Natural killer cell (primary cell): Measurements from ENCODE around the gene ENC1. TPM values are rescaled to one million over a fixed set of nuclear protein-coding genes. Genes with fewer than 3 reads are reported as not detected.
A peak's percentile ranks its signal among the peaks of the same experiment; 100 is the strongest.

Experiments used
- ATAC-seq, 3 donors: fragments of 150-1000 bp in 2 of 3; fragments of 200-7000 bp in 1 of 3; cut with Tn5 transposase; 1 replicate in 1 of 3; 2 replicates in 2 of 3; pipeline ENCODE4 v1.10.0; 2021; ENCODE audit warnings: mild to moderate bottlenecking in 2 of 3, moderate library complexity in 2 of 3
- DNase-seq, 2 donors: peaks; one replicate each; pipeline versions ENCODE4 v3.0.0 to v3.0.0-alpha.2; 2013 to 2021; ENCODE audit warnings: mixed read lengths in 1 of 2
- H3K27ac ChIP-seq: one replicate; pipeline ENCODE4 v1.5.1; 2013; ENCODE audit warnings: mild to moderate bottlenecking, low read length
- H3K27me3 ChIP-seq: one replicate; pipeline ENCODE4 v1.6.1; 2013; ENCODE audit warnings: low read length; ENCODE audit not compliant: control insufficient read depth, insufficient read depth
- H3K36me3 ChIP-seq: one replicate; pipeline ENCODE4 v1.6.1; 2013; ENCODE audit warnings: low read length; ENCODE audit not compliant: control insufficient read depth, insufficient read depth
- H3K4me1 ChIP-seq: one replicate; pipeline ENCODE4 v1.6.1; 2013; ENCODE audit warnings: low read length; ENCODE audit not compliant: control insufficient read depth, insufficient read depth
- H3K4me3 ChIP-seq: one replicate; pipeline ENCODE4 v1.5.1; 2013; ENCODE audit warnings: low read length
- H3K9me3 ChIP-seq: one replicate; pipeline ENCODE4 v1.6.1; 2013; ENCODE audit warnings: low read length; ENCODE audit not compliant: control insufficient read depth, insufficient read depth
- H3K27ac Mint-ChIP-seq, 2 donors: one replicate each; pipeline ENCODE4 v1.8.0; 2022; ENCODE audit warnings: mild to moderate bottlenecking in 2 of 2, mixed read lengths in 2 of 2, moderate library complexity in 1 of 2
- H3K27me3 Mint-ChIP-seq, 2 donors: one replicate each; pipeline ENCODE4 v1.8.0; 2022; ENCODE audit warnings: low read depth in 2 of 2, mixed read lengths in 2 of 2
- H3K36me3 Mint-ChIP-seq: one replicate; pipeline ENCODE4 v1.8.0; 2022; ENCODE audit warnings: mixed read lengths
- H3K4me1 Mint-ChIP-seq, 2 donors: one replicate each; pipeline ENCODE4 v1.8.0; 2022; ENCODE audit warnings: mixed read lengths in 2 of 2
- H3K4me3 Mint-ChIP-seq: one replicate; pipeline ENCODE4 v1.8.0; 2022; ENCODE audit warnings: mild to moderate bottlenecking, moderate library complexity, mixed read lengths
- H3K9me3 Mint-ChIP-seq, 2 donors: one replicate each; pipeline ENCODE4 v1.8.0; 2022; ENCODE audit warnings: mixed read lengths in 2 of 2
- CTCF ChIP-seq: fragments of 200-600 bp; IDR thresholded peaks from one replicate; pipeline ENCODE4 v1.8.0; 2022; ENCODE audit warnings: antibody characterized with exemption
- WGBS: methylation state at CpG from one replicate; pipeline ENCODE4 v1.1.7; 2013; ENCODE audit warnings: missing lambda C conversion rate; ENCODE audit not compliant: insufficient coverage; 5-methylcytosine and 5-hydroxymethylcytosine counted together
- intact Hi-C: fragments of 100-400 bp; cut with micrococcal nuclease; formaldehyde crosslinking; loops from one replicate; pipeline ENCODE4 v1.14.2; 2022
- total RNA-seq, 4 donors: library from RNA; stranded (reverse); fragments of 120-200 nt in 1 of 4; gene quantifications; one replicate each; pipeline versions ENCODE4 v1.2.3 to v1.2.4, GENCODE V29; 2013 to 2022

ENC1 gene
- total RNA-seq, 3 donors from 2014 or later (not counting 1 experiment from before 2014, with no cell fraction given): 89.6 to 133 (median 99.3) TPM

DNA sequence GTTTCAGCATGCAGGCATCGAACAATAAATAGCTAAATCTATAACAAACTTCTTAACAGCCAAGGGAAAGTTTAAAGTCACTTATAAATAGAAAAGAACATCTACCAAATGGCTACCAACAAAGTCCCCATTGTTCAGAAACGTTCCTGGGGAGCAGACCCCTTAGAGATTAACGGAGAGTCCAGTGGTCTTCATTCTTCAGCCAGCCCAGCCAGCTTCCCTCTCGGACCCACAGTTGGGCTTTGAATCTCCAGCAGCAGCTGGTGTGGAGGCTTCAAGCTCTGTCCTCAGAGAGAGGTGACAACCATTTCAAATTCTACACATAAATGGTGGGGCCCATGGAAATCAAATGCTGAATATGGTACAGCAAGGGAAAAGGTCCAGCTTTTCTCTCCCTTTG lies 11.2 kb downstream of the ENC1 start:
- H3K9me3 Mint-ChIP-seq: no peaks in the 10 kb centered on the region
- Histone ChIP-seq H3K4me1 (peaks cover 37% of the 10 kb centered on the region), H3K27ac (peak overlapping the region; percentile 94), H3K27me3 (no peaks in the 10 kb centered on the region), H3K9me3 (no peaks in the 10 kb centered on the region), H3K36me3 (no peaks in the 10 kb centered on the region), H3K4me3 (no peak overlapping the region)
- ATAC-seq (no peak), DNase-seq (no peak)
- 97% methylated on average over 4 of the region's 4 CpGs for WGBS
- no peaks in the 10 kb centered on the region for H3K36me3 Mint-ChIP-seq
- H3K4me3 Mint-ChIP-seq: no peak overlapping the region
- H3K4me1 Mint-ChIP-seq: peaks cover 59 to 66% of the 10 kb centered on the region in 2 donors
- intact Hi-C loops: no loop called here
- H3K27me3 Mint-ChIP-seq: no peaks in the 10 kb centered on the region
- no peak for TF ChIP-seq CTCF
- H3K27ac Mint-ChIP-seq: peak overlapping the region; percentile 95 to 97

DNA sequence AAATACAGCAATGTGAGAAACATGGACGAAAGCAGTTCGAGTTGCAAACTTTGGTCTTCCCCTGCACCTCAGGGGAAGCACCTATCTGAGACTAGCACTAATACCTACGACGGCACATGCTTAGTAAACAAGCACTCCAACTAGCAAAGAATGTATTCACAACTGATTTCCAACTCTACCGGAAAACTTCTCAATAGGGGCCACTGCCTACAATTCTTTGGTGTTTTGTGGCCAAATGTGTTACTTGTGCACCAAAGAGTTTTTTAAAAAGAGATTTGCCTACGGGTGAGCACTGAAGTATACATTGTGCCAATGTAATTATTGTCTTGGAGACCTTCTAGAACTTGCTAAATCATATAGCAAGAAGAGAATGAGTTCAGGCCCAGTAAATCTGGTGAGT lies 12.2 kb downstream of the ENC1 start:
- Histone ChIP-seq H3K36me3 (no peaks in the 10 kb centered on the region), H3K4me3 (no peak overlapping the region), H3K4me1 (peaks cover 37% of the 10 kb centered on the region), H3K9me3 (no peaks in the 10 kb centered on the region), H3K27me3 (no peaks in the 10 kb centered on the region), H3K27ac (no peak overlapping the region)
- DNase-seq (peak in 1 of 2 donors; percentile 19), ATAC-seq (peak in 2 of 3 donors; percentile 19 to 35)
- Mint-ChIP-seq H3K9me3 (no peaks in the 10 kb centered on the region), H3K27me3 (no peaks in the 10 kb centered on the region), H3K4me3 (peak overlapping the region; percentile 72), H3K36me3 (no peaks in the 10 kb centered on the region), H3K27ac (peak overlapping the region; percentile 95 to 97), H3K4me1 (peaks cover 59 to 66% of the 10 kb centered on the region in 2 donors)
- TF ChIP-seq CTCF: no peak
- intact Hi-C loops: no loop called here
- 78% methylated on average over 6 of the region's 6 CpGs for WGBS

DNA sequence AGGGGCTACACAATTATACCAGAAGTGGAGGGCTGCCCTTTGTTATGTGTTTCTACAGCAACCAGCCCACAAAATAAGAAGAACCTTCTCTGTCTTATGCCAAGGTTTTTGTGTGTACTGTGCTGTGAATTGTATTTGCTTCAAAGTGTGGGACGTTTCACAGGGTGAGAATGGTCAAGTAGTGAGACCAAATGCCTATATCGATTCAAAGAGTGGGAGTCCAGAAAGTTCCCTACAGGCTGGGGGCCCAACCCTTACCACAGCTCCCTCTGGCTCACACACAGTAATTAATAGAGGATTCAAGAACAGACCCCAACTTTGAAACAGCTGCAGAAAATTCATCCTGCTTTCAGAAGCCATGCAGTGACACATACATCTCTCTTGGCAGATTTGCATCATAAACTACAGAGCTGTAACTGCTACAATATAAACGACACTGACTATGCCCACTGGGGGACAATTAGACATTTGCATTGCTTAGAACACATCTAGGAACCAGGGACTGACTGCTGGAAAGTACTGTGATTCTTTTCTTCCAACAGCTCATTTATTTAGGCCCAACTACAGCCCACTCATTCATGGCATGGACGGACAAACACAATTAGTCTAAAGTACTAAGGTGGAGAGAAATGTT lies 12.8 kb downstream of the ENC1 start:
- DNase-seq (no peak), ATAC-seq (no peak)
- H3K27me3 ChIP-seq: no peaks in the 10 kb centered on the region
- intact Hi-C loops: no loop called here
- no peak overlapping the region for H3K27ac ChIP-seq
- H3K4me3 ChIP-seq: no peak overlapping the region
- TF ChIP-seq CTCF: no peak
- Mint-ChIP-seq H3K36me3 (no peaks in the 10 kb centered on the region), H3K9me3 (no peaks in the 10 kb centered on the region), H3K27me3 (no peaks in the 10 kb centered on the region), H3K27ac (peak overlapping the region; percentile 95 to 97), H3K4me3 (peak overlapping the region; percentile 72), H3K4me1 (peaks cover 55 to 61% of the 10 kb centered on the region in 2 donors)
- no peaks in the 10 kb centered on the region for H3K9me3 ChIP-seq
- 88% methylated on average over 3 of the region's 4 CpGs for WGBS
- peaks cover 33% of the 10 kb centered on the region for H3K4me1 ChIP-seq
- no peaks in the 10 kb centered on the region for H3K36me3 ChIP-seq
